ENCODE data around the gene PLA2G4D.

DNA sequence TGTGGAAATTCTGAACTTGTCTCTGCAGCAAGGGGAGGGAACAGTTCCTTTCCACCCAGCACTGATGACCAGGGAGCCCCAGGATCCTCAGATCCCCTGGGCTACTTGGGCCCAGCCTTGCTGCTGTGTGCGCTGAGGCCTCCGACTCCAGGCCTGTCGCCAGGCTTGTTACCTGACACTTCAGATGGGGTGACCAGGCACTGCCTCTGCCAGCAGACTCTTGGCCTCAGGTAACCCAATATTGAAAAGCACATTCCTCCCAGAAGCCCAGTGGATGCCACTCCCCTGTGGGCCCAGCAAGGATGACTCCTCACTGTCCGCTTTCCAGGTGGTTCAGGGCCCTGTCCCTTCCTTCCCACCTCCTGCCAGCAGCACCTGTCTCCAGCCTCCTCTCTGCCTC is 70.1 kb downstream of the PLA2G4D start:
- TF ChIP-seq, protein P1, sequence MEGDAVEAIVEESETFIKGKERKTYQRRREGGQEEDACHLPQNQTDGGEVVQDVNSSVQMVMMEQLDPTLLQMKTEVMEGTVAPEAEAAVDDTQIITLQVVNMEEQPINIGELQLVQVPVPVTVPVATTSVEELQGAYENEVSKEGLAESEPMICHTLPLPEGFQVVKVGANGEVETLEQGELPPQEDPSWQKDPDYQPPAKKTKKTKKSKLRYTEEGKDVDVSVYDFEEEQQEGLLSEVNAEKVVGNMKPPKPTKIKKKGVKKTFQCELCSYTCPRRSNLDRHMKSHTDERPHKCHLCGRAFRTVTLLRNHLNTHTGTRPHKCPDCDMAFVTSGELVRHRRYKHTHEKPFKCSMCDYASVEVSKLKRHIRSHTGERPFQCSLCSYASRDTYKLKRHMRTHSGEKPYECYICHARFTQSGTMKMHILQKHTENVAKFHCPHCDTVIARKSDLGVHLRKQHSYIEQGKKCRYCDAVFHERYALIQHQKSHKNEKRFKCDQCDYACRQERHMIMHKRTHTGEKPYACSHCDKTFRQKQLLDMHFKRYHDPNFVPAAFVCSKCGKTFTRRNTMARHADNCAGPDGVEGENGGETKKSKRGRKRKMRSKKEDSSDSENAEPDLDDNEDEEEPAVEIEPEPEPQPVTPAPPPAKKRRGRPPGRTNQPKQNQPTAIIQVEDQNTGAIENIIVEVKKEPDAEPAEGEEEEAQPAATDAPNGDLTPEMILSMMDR (IDR thresholded peaks at IDR 0.05; ENCODE audit: low read depth, low read length), result no peak
- no peak for TF ChIP-seq POLR2A (IDR thresholded peaks at IDR 0.05; ENCODE audit: extremely low read depth, insufficient read length)
